Hematopoietic multipotent progenitor cell treated with erythropoietin and hydrocortisone succinate and interleukin-3 and kit ligand, for 4 days (in vitro differentiated cells): Measurements from ENCODE around the gene KIF6.
"Not testable (repeated sequence)": the region's sequence is repeated elsewhere in the genome, so short reads cannot be mapped to it uniquely, and the experiment has no call there.

Experiments used
- DNase-seq: peaks from one replicate; pipeline ENCODE4 v3.0.0-alpha.2; 2015

KIF6 gene

DNA sequence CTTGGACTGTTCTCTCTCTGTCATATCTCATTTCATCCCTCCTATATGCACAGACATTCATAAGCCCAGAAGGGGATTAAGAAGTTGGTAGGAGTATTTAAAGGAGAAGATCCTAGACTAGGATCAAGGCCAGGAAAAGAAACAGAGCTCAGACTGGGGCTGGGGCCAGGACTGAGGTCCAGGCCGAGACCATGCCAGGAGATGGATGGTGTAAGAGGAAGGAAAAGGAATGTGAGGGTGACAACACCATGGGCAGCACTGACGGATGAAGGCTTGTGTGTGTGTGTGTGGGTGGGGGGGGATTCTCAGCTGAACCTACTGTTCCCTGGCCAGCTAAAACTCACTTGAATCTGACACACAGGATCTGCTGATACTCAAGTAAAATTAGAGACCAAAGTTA, 182.1 kb downstream of the KIF6 start:
- DNase-seq, result no peak

GRCh38 chr6:39540454-39540853, 184.8 kb downstream of the KIF6 start:
- no peak for DNase-seq

GRCh38 chr6:39530201-39530759, 194.9 kb downstream of the KIF6 start:
- no peak for DNase-seq

DNA sequence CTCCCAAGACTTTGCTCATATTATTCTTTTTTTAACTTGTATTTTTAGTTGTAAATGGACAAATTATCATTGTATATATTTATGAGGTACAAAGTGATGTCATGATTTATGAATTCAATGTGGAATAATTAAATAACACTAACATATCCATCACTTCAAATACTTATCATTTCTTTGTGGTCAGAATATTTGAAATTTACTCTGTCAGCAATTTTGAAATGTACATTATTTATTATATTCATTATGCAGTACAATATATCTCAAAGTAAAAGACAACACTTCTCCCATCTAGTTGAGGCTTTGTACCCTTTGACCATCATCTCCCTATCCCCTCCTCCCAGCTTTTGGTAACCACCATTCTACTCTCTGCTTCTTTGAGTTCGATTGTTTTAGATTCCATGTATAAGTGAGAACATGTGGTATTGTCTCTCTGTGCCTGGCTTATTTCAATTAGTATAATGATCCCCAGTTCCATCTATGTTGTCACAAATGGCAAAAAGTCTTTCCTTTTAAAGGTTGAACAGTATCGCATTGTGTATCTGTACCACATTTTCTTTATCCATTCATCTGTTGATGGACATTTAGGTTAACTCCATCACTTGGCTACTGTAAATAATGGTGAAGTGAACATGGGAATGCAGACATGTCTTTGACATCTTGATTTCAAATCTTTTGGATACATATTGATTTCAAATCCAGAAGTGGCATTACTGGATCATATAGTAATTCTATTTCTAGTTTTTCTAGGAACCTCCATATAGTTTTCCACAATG, 197.2 kb downstream of the KIF6 start:
- no peak for DNase-seq

DNA sequence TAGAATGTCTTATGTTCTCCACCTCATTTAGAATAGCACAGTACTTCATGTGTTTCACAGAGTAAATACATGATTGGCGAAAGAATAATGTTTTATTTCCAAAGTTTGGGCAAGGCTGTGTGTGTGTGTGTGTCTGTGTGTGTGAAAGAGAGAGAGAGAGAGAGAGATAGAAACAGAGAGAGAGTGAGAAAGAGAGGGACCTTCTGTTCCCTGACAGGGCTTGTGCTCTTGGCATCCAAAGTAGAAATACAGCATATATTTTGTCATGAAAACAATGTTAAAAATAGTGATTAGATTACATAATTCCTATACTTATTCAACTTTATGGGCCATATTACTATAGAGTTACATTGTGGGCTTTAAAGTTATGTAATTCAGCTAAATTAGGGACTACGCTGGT, 201.2 kb downstream of the KIF6 start:
- DNase-seq, result no peak

DNA sequence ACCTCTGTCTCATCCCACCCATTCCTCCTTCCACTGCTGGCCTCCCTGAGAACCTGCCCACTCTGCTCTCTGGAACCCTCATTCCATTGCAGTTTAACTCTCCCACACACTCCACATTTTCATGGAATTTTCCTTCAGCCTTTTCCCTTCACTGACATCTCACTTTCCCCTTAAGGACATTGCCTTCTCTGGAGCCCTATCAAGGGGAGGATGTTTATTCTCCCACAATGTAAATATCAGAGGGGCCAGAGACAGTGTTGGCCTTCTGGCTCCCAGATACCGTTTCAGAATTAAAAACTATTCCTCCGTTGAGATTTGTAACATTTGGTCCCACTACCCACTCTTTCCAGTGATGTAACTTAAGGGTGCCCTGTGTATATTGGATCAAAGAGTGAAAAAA, 203.2 kb downstream of the KIF6 start:
- DNase-seq, result no peak

GRCh38 chr6:39520916-39521315, 204.3 kb downstream of the KIF6 start:
- no peak for DNase-seq

DNA sequence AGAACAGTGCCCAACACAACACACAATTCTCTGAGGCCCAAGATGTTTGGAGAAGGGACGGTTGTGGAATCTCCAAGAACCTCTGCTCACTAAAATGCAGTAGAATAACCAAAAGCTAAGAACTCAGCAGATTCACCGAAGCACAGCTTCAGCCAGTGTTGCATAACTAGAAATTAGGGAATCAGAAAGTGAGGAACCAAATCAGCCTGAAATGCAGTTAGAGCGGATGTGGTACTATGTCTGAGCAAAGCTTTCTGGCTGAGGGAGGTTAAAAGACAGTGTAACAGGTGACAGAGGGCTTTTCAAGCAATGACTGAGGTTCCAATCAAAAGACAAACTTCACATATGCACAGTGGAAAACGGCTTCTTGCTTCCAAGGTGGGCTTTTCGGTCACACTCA, 204.8 kb downstream of the KIF6 start:
- DNase-seq, result no peak

DNA sequence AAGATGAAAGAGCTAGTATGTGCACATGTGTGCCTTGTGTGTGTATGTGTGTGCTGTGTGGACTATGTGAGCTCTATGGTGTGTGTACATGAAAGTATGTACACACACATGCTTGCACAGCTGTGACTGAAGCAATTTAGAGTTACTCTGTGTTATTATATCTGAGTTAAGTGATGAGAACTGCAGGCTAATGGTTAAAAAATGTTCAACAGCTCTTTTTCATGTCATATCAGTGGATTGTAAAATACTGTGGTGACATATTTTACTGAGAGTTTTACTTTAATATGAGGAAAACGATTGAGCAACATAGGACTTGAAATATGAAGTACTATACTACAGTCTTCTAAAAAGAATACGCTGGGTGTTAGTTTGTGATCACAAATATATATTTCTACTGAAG, 207.0 kb downstream of the KIF6 start:
- DNase-seq, result no peak

DNA sequence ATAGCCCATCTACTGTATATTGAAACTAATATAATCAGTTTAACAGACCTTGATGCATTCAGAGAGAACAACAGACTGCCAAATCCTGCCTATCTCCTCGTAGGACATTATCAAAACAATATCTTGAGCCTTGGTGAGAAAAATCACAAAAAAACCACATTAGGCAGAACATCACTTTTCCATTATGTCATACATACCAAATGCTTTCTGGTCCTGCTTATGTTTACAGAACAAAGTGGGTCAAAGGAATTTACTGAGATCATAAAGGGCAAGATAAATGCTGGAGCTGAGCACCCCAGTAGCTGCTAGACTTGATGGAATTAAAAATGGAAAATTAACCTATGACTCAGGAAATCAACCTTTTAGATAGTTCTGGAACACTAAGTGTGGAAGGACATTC, 207.5 kb downstream of the KIF6 start:
- DNase-seq, result no peak

DNA sequence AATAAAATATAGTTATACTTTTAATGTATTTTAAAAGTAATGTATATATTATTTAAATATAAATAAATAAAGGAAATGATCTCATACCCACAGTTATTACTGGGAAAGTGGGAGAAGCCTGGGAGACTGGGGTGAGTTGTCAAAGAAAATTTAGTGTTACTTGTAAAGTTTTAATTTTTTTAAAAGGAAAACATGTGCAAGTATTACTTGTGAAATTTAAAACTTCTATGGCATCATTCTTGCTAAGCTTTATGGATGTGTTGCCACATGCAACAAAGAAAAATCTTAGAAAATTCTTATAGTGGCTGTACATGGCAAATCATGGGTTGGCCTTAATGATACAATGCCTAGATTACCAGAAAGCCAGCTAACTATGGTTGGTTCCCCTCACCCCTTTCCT, 208.7 kb downstream of the KIF6 start:
- DNase-seq, result no peak

- no peak for DNase-seq
Measured at GRCh38 chr6:39515471-39515870, 209.7 kb downstream of the KIF6 start.

- no peak for DNase-seq
Measured at GRCh38 chr6:39515006-39515405, 210.2 kb downstream of the KIF6 start.

DNA sequence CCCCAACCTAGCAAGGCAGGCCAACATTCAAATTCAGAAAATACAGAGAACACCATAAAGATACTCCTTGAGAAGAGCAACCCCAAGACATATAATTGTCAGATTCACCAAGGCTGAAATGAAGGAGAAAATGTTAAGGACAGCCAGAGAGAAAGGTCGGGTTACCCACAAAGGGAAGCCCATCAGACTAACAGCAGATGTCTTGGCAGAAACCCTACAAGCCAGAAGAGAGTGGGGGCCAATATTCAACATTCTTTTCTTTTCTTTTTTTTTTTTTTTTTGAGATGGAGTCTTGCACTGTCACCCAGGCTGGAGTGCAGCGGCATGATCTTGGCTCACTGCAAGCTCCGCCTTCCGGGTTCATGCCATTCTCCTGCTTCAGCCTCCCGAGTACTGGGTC, 215.4 kb downstream of the KIF6 start:
- DNase-seq, result not testable (repeated sequence)

DNA sequence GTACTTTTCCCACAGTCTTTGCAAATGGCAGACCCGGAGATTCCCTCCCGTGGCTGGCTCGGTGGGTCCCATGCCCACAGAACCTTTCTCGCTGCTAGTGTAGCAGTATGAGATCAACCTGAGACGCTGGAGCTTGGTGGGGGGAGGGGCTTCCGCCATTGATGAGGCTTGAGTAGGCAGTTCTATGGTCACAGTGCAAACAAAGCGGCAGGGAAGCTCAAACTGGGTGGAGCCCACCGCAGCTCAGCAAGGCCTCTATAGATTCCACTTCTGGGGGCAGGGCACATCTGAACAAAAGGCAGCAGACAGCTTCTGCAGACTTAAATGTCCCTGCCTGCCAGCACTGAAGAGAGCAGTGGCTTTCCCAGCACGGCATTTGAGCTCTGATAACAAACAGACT, 216.7 kb downstream of the KIF6 start:
- no peak for DNase-seq

DNA sequence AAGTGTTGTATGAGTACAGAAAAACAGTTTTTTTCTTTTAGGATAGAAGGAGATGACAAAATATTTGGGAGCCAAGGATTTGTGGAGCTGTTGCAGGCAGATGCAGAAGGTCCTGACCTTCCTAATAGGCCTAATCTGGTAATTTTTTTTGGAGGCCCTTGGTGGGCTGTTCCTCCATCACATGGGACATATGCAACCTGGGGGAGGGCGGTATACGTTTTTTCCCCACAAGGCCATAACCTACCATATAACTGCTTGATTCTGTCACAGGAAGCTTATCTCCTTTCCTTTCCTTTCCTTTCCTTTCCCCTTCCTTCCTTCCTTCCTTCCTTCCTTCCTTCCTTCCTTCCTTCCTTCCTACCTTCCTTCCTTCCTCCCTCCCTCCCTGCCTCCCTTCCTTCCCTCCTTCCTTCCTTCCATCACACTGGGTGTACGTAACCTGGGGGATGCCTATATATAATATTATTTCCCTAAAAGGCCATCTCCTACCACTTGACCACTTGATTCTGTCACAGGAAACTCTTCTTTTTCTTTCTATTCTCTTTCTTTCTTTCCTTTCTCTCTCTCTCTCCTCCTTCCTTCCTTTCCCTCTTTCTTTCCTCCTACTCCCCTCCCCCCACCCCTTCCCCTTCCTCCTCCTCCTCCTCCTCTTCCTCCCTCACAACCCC, 217.7 kb downstream of the KIF6 start:
- DNase-seq, result no peak

DNA sequence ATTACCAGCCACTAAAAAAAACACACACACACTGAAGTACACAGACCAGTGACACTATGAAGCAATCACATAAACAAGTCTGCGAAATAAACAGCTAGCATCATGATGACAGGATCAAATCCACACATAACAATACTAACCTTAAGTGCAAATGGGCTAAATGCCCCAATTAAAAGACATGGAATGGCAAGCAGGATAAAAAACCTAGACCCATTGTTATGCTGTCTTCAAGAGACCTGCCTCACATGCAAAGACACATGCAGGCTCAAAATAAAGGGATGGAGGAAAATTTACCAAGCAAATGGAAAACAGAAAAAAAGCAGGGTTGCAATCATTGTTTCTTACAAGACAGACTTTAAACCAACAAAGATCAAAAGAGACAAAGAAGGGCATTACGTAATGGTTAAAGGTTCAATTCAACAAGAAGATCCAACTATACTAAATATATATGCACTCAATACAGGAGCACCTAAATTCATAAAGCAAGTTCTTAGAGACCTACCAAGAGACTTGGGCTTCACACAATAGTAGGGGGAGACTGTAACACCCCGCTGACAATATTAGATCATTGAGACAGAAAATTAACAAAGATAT, 222.7 kb downstream of the KIF6 start:
- DNase-seq, result not testable (repeated sequence)

DNA sequence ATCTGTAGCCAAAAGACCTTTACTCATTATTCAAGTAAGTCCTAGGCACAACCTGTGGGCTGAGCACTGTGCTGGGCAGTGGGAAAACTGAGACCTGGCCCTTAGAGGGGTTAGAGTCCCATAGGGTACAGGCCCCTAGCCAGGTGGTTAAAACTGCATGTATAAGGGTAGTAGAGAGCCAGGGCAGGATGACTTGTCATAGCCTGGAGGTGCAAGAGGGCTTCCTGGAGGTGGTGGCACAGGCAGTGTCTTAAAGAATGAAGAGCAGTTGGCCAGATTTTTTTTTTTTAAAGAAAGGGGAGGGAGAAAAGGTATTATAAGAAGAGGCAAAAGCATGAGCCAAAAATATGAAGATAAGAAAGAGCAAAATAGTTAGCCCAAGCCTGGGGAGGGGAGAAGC, 226.2 kb downstream of the KIF6 start:
- DNase-seq, result no peak

DNA sequence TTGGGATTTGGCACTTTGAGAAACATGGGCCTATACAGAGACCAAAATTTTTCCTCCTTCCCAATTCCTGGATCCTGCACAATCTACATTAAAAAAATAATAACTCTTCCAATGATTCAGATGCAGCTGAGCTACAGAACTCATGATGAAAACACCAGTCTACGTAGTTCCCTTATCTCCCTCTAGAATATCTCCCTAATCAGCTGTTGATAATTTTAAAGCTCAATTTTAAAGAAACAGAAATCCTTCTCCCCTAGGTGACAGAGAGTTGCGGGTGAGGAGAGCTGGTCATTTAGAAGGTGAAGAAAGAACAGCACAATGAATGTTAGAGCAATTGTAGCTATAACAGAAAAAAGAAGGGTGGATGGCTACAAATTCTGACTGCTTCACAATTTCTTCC, 227.1 kb downstream of the KIF6 start:
- no peak for DNase-seq

GRCh38 chr6:39496915-39497314, 228.3 kb downstream of the KIF6 start:
- DNase-seq, result no peak

DNA sequence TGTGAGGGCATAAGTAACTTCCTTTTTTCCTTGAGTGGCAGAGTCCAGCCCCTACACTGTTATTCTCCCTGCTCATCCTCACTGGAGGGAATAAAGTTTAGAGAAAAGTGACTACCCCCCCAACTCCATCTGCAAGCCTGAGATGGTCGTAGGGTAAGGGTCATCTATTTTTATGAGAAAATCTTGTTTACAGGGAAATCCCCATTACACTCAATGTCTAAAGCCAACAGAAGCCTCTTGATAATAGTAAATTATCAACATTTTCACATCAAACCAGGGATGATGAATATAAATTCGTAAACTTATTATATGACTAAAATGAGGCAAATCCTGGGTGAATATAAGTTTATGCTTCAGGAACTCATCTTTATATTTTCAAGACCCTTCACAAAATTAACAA, 228.8 kb downstream of the KIF6 start:
- no peak for DNase-seq

GRCh38 chr6:39495640-39496039, 229.6 kb downstream of the KIF6 start:
- no peak for DNase-seq

DNA sequence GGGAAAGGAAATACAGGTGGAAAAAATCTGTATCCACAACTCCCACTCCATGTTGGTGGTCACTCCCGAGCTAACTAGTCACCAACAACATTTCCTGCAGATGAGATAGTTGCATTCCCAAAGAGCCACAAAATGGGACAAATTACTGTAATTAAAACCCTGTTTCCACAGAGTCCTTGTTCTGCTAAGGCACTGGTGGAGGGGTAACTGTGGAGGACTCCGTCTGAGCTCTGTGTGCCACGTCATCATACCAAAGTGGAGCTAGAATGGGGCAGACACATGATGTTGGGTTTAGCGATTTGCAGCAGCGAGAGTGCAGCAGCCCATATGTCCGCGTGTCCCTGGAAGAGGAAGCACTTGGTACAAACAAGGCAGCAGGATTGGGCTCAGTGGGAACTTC, 230.2 kb downstream of the KIF6 start:
- DNase-seq, result no peak

DNA sequence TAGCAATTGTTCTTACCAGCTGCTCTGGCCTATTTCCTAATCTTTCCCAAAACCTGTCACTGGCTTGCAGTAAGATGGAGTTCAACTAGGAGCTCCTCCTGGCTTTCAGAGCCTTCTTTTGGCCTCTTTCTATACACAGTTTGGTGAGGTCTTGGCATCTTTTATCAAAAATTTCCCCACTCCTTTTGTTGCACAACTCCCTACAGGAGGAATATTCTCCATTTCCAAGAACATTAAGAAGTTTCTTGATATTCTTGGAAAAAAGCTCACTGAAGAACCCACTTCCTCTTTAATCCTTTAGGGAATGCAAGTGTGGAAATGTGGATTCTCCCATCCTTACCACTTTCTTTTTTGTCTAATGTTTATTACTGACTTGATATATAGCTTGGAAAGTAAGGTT, 231.4 kb downstream of the KIF6 start:
- DNase-seq, result no peak
